Muscle layer of duodenum (tissue), 2 donors: ENCODE measurements around the gene FBXW12.
"Not testable (repeated sequence)": the region's sequence is repeated elsewhere in the genome, so short reads cannot be mapped to it uniquely, and the experiment has no call there.

ENCODE experiments used
- H3K27ac ChIP-seq: one replicate; pipeline ENCODE4 v1.7.0; 2013; ENCODE audit warnings: mild to moderate bottlenecking, low read length
- H3K27me3 ChIP-seq: one replicate; pipeline ENCODE4 v1.7.0; 2013; ENCODE audit warnings: low read depth, mild to moderate bottlenecking, control low read depth, low read length
- H3K36me3 ChIP-seq, 2 donors: one replicate each; pipeline ENCODE4 v1.7.0; 2013; ENCODE audit warnings: low read length in 2 of 2, control low read depth in 1 of 2, mild to moderate bottlenecking in 1 of 2; ENCODE audit not compliant: insufficient read depth in 2 of 2, control insufficient read depth in 1 of 2
- H3K4me1 ChIP-seq, 2 donors: one replicate each; pipeline ENCODE4 v1.7.0; 2013; ENCODE audit warnings: low read length in 2 of 2, mild to moderate bottlenecking in 2 of 2, control low read depth in 1 of 2, moderate library complexity in 1 of 2; ENCODE audit not compliant: insufficient read depth in 2 of 2, control insufficient read depth in 1 of 2
- H3K4me3 ChIP-seq, 2 donors: one replicate each; pipeline ENCODE4 v1.7.0; 2013; ENCODE audit warnings: low read length in 2 of 2, low read depth in 1 of 2, mild to moderate bottlenecking in 1 of 2
- H3K9me3 ChIP-seq, 2 donors: one replicate each; pipeline ENCODE4 v1.7.0; 2013; ENCODE audit warnings: low read length in 2 of 2, control low read depth in 1 of 2, mild to moderate bottlenecking in 1 of 2; ENCODE audit not compliant: control insufficient read depth in 1 of 2
- donor health status: healthy.

The FBXW12 gene

DNA sequence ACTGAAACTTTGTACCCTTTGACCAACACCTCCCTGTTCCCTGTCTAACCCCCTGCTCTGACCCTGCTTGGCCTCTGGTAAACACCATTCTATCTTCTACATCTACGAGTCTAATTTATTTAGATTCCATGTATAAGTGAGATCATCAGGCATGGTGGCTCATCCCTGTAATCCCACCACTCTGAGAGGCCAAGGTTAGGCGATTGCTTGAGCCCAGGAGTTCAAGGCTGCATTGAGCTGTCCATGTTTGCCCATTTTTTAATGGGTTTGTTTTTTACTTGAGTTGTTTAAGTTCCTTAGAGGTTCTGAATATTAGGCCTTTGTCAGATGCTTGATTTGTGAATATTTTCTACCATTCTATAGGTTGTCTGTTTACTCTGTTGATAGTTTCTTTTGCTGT is 16.9 kb downstream of the FBXW12 start:
- Histone ChIP-seq H3K27ac (no peak overlapping the region), H3K4me3 (no peak overlapping the region), H3K9me3 (no peaks in the 10 kb centered on the region), H3K36me3 (no peaks in the 10 kb centered on the region), H3K4me1 (no peaks in the 10 kb centered on the region), H3K27me3 (peaks cover 4% of the 10 kb centered on the region)

DNA sequence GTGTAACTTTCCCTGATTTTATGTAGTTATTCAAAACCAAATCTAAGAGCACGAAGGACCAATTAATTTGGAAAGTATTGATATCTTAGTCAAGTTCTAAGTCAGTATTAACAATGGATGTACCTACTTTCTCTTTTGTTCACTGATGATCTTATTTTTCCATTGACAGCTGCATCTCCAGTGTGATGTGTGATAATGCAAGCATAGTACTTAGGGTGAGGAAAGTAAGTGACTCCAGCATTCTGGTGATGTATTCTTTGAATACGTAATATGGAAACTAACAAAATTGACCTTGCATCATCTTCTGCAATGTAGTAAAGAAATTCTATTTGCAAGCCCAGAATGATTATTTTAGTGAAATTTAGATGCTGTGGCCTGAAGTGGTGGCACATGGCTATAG is 22.4 kb downstream of the FBXW12 start:
- Histone ChIP-seq H3K9me3 (no peaks in the 10 kb centered on the region), H3K36me3 (no peaks in the 10 kb centered on the region), H3K4me1 (no peaks in the 10 kb centered on the region), H3K27ac (no peak overlapping the region), H3K4me3 (no peak overlapping the region), H3K27me3 (no peaks in the 10 kb centered on the region)

DNA sequence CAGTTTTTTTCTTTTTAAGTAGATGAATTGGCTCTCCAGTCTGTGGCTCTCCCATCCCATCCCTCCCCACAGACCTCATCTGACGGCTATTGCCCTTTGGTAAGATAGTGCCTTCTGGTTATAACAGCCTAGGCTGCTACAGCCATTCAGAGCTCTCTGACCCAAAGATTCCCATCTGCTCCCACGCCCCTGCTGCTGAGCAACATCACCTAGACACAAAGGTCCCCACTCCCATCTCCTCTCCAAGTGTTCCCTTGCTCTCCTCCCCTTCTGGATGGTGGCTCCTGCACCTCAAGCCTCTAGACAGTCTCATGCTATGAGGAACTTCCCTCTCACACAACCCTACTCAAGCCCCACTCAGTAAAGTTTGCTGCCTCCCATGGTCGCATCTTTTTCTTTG is 23.7 kb downstream of the FBXW12 start:
- no peak overlapping the region for H3K4me3 ChIP-seq
- H3K27ac ChIP-seq, result no peak overlapping the region
- H3K9me3 ChIP-seq, result no peaks in the 10 kb centered on the region
- H3K4me1 ChIP-seq, result no peaks in the 10 kb centered on the region
- H3K36me3 ChIP-seq, result no peaks in the 10 kb centered on the region
- no peaks in the 10 kb centered on the region for H3K27me3 ChIP-seq

GRCh38 chr3:48397767-48398681 is 26.0 kb downstream of the FBXW12 start:
- Histone ChIP-seq H3K4me1 (peaks cover 0 to 5% of the 10 kb centered on the region in 2 donors), H3K4me3 (no peak overlapping the region)

GRCh38 chr3:48398701-48399386 is 26.8 kb downstream of the FBXW12 start:
- peaks cover 2% of the 10 kb centered on the region in 2 donors for H3K36me3 ChIP-seq
- H3K27ac ChIP-seq, result no peak overlapping the region

More at GRCh38 chr3:48397767-48398681, 26.0 kb downstream of the FBXW12 start:
- Histone ChIP-seq H3K27me3 (no peaks in the 10 kb centered on the region), H3K9me3 (no peaks in the 10 kb centered on the region), H3K36me3 (no peaks in the 10 kb centered on the region), H3K27ac (no peak overlapping the region)

DNA sequence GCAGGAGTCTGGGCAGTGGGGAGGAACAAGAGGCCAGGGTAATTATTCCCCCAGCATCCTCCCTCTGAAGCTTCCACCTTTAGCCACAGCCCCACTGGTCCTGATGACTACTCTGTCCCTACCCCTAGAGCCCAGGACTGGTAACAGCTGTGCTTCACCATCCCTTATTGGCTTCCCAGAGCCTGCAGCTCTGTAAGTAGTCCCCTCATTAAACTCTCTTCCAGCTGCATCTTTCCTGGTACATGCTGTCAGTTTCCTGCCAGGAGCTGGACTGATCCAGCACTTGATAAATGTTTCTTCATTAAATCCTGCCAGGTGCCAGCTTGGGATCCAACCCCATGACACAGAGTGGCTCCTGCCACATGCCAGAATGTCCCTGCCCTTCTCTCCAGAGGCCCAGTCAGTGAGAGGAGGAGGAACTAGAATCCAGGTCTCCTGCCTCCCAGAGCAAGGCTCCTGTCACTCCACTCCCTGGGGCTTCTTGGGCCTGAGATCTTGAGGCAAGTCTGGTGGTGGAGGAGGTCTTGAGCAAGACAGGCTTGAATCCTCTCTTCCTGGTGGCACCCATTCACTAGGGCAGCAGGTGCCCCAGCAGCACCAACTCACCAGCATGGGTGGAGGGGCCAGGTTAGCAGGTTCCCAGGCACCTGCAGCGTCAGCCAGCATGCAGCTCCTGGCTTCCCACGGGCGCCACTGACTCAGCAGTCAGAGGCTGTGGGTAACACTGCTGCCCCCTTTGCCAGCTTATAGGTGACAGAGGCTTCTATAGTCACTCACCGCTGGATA is 27.6 kb downstream of the FBXW12 start:
- Histone ChIP-seq H3K9me3 (no peaks in the 10 kb centered on the region), H3K27me3 (no peaks in the 10 kb centered on the region), H3K27ac (no peak overlapping the region), H3K4me1 (peaks cover 0 to 5% of the 10 kb centered on the region in 2 donors), H3K36me3 (peaks cover 8 to 9% of the 10 kb centered on the region in 2 donors), H3K4me3 (no peak overlapping the region)

More at GRCh38 chr3:48398701-48399386, 26.8 kb downstream of the FBXW12 start:
- no peaks in the 10 kb centered on the region for H3K9me3 ChIP-seq
- no peak overlapping the region for H3K4me3 ChIP-seq
- H3K27me3 ChIP-seq, result no peaks in the 10 kb centered on the region
- peaks cover 0 to 5% of the 10 kb centered on the region in 2 donors for H3K4me1 ChIP-seq

DNA sequence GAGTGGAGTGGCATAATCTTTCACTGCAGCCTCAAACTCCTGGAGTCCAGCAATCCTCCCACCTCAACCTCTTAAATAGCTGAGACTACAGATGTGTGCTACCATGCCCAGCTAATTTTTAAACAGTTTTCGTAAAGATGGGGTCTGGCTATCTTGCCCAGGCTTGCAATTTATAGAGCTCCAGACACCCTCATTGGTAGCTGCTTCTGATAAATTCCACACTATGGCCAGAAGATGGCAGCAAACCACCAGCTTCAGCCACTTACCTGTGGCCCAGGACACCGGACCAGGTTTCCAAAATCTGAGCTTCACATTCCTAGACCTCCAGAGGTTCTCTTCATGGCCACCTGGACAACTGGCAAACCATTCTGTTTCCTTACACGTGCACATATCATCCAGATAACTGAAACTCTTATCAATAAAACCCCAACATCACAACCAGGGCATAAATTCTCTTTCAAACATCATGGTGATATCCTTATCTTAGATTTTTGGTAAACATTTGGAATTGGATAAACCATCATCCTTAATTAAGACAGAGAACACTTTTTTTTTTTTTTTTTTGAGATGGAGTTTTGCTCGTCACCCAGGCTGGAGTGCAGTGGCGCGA is 28.9 kb downstream of the FBXW12 start:
- Histone ChIP-seq H3K36me3 (peaks cover 15 to 19% of the 10 kb centered on the region in 2 donors), H3K27me3 (no peaks in the 10 kb centered on the region), H3K9me3 (no peaks in the 10 kb centered on the region), H3K27ac (no peak overlapping the region), H3K4me3 (no peak overlapping the region), H3K4me1 (peaks cover 0 to 5% of the 10 kb centered on the region in 2 donors)

DNA sequence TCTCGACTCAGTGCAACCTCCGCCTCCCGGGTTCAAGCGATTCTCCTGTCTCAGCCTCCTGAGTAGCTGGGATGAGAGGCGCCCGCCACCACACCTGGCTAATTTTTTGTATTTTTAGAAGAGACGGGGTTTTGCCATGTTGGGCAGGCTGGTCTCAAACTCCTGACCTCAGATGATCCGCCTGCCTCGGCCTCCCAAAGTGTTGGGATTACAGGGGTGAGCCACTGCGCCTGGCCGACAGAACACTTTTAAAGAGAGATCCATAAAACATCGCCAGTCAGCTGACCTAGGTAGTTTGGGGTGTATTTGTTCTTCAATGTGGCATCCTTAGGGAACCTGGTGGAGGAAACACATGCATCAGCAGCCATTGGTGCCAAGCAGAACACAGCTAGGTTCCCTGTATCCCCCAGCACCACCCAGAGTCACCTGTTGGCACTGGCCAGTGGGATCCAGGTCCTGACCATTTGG is 29.4 kb downstream of the FBXW12 start:
- H3K27ac ChIP-seq, result peak overlapping the region; percentile 83

DNA sequence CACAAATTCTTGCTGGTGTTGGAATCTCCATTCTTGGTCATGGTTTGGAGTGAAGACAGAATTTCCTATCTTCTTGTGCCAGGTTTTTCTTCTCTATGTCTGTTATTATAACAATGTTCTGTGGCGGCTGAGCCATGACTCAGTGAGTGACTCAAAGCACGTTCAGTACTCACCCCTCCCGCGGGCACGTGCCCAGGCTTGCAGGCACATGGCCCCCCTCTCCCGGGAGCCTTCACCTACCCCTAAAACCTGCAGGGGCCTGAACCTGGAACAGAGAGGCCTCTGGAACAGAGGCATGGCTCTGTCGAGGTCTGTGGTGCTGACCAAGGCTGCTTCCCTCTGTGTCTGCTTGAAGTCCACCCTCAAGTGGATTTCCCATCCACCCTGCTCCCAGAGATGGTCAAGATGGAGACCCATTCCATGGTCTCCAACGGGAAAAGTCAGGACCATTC is 30.3 kb downstream of the FBXW12 start:
- peak overlapping the region; percentile 87 for H3K27ac ChIP-seq
- no peaks in the 10 kb centered on the region for H3K9me3 ChIP-seq
- H3K27me3 ChIP-seq, result no peaks in the 10 kb centered on the region
- peaks cover 28 to 30% of the 10 kb centered on the region in 2 donors for H3K36me3 ChIP-seq
- H3K4me3 ChIP-seq, result no peak overlapping the region
- H3K4me1 ChIP-seq, result peaks cover 0 to 5% of the 10 kb centered on the region in 2 donors

More for the DNA sequence above, 29.4 kb downstream of the FBXW12 start:
- H3K4me3 ChIP-seq, H3K27me3 ChIP-seq, H3K4me1 ChIP-seq, H3K9me3 ChIP-seq: not testable (repeated sequence)
- peaks cover 20 to 22% of the 10 kb centered on the region in 2 donors for H3K36me3 ChIP-seq

- H3K4me3 ChIP-seq, result no peak overlapping the region
- peaks cover 30 to 34% of the 10 kb centered on the region in 2 donors for H3K36me3 ChIP-seq
- H3K27me3 ChIP-seq, result no peaks in the 10 kb centered on the region
- no peaks in the 10 kb centered on the region for H3K9me3 ChIP-seq
- H3K27ac ChIP-seq, result peak overlapping the region; percentile 87
- H3K4me1 ChIP-seq, result peaks cover 0 to 5% of the 10 kb centered on the region in 2 donors
Observed at GRCh38 chr3:48402907-48403306, 30.9 kb downstream of the FBXW12 start.
